ENCODE data around the gene VN1R5.

The VN1R5 gene

DNA sequence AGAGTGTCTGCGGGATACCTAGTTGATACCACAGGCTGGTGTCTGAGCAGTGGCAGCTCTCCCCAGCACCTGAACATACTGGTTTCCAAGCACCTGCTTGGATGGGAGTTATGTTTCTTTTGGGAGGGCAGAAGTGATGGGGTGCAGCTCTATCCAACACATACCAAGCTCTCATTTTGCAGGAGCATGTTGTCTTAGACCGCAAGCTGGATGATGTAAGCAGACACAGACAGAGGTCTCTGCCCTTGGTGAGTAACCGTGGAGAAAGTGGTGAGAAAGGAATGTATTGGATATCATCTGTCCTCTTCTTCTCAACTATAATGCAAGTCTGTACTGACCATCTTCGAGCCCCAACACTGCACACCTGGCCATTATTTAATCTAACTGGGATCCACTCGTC is 38.4 kb downstream of the VN1R5 start:
- H3K4me3 ChIP-seq (ENCODE audit: low read depth, low read length) = no peak overlapping the region
- DNase-seq (ENCODE audit: low read depth) = no peak
- TF ChIP-seq, protein P1, sequence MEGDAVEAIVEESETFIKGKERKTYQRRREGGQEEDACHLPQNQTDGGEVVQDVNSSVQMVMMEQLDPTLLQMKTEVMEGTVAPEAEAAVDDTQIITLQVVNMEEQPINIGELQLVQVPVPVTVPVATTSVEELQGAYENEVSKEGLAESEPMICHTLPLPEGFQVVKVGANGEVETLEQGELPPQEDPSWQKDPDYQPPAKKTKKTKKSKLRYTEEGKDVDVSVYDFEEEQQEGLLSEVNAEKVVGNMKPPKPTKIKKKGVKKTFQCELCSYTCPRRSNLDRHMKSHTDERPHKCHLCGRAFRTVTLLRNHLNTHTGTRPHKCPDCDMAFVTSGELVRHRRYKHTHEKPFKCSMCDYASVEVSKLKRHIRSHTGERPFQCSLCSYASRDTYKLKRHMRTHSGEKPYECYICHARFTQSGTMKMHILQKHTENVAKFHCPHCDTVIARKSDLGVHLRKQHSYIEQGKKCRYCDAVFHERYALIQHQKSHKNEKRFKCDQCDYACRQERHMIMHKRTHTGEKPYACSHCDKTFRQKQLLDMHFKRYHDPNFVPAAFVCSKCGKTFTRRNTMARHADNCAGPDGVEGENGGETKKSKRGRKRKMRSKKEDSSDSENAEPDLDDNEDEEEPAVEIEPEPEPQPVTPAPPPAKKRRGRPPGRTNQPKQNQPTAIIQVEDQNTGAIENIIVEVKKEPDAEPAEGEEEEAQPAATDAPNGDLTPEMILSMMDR (IDR thresholded peaks at IDR 0.05; ENCODE audit: control insufficient read depth, extremely low read depth, insufficient read depth) = no peak

GRCh38 chr1:247295274-247295684 is 39.4 kb downstream of the VN1R5 start:
- H3K4me3 ChIP-seq (ENCODE audit: low read depth, low read length) = no peak overlapping the region
- DNase-seq (ENCODE audit: low read depth) = no peak
- TF ChIP-seq, protein P1 (IDR thresholded peaks at IDR 0.05; ENCODE audit: control insufficient read depth, extremely low read depth, insufficient read depth) = no peak

- no peak overlapping the region for H3K4me3 ChIP-seq (ENCODE audit: low read depth, low read length)
- DNase-seq (ENCODE audit: low read depth) = no peak
- TF ChIP-seq, protein P1 (IDR thresholded peaks at IDR 0.05; ENCODE audit: control insufficient read depth, extremely low read depth, insufficient read depth) = no peak
Observed at GRCh38 chr1:247295746-247296145, 39.9 kb downstream of the VN1R5 start.

- TF ChIP-seq, protein P1 (IDR thresholded peaks at IDR 0.05; ENCODE audit: control insufficient read depth, extremely low read depth, insufficient read depth) = no peak
- no peak for DNase-seq (ENCODE audit: low read depth)
- H3K4me3 ChIP-seq (ENCODE audit: low read depth, low read length) = no peak overlapping the region
Observed at GRCh38 chr1:247296599-247297180, 40.8 kb downstream of the VN1R5 start.

- no peak for DNase-seq (ENCODE audit: low read depth)
- no peak overlapping the region for H3K4me3 ChIP-seq (ENCODE audit: low read depth, low read length)
Observed at GRCh38 chr1:247297263-247298123, 41.6 kb downstream of the VN1R5 start.

GRCh38 chr1:247298124-247298481 is 42.2 kb downstream of the VN1R5 start:
- no peak for DNase-seq (ENCODE audit: low read depth)
- TF ChIP-seq, protein P1 (IDR thresholded peaks at IDR 0.05; ENCODE audit: control insufficient read depth, extremely low read depth, insufficient read depth) = no peak
- no peak overlapping the region for H3K4me3 ChIP-seq (ENCODE audit: low read depth, low read length)

More at GRCh38 chr1:247297263-247298123, 41.6 kb downstream of the VN1R5 start:
- TF ChIP-seq, protein P1 (IDR thresholded peaks at IDR 0.05; ENCODE audit: control insufficient read depth, extremely low read depth, insufficient read depth) = no peak
